Measurements from ENCODE around the gene BMPER.

The BMPER gene

GRCh38 chr7:34026481-34027190 is 121.3 kb downstream of the BMPER start:
- no peak for DNase-seq (ENCODE audit: low read depth)

DNA sequence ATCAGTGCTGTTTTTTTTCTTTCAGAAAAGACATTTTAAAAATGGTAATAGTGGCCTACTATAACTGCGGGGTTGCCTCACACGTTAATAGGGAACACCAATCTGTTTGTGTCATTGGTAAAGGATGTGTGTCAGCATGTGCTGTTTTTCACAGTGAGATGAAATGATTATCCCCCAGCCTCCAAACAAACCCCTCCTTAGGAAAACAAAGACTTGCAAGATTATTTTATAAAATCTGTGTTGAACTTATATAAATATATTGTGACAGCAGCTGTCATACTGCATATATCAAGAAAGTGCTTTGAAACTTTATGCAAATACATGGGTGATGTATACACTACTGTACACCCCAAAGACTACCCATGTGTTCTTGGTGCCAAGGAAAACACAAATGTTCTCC is 125.8 kb downstream of the BMPER start:
- no peak for DNase-seq (ENCODE audit: low read depth)

GRCh38 chr7:34034728-34035127 is 129.4 kb downstream of the BMPER start:
- DNase-seq (ENCODE audit: low read depth): no peak

DNA sequence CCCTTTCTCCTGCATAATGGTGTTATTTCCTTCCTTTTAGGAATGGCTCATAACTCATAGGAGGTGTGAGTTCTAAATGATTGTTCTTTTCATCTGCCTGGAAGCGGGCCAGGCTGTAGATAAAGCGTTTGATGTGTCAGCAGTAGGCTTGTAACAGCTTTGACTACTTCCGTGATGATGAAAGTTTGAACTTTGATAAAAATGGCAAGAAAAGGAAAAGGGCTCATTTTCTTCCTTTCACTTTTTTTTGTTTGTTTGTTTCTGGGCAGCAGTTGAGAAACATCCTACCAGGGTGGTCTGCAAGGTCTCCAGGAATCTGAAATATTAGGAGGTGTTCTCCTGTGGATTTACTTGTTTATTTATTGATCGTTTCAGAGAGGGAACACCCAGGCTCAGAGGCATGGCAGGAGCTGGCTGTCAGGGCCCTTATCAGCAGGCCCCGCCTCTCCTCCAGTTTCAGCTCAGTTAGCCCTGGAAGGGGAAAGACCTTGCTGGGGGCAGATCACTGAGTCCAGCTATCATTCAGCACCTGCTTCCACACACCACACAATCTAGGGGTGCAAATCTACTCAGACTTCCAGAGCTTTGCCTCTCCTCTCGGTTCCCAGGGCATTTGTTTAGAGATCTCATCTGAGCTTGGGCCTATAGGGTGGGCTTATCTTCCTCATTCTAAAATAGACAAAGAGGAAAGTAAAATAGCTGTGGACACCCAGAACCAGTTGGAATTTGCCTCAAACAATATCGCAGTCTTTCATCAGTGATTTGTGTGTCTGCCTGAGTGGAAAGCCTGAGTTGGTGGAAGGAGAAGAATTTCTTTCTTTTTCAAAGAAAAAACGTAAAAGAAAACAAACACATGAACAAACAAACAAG is 130.9 kb downstream of the BMPER start:
- no peak for DNase-seq (ENCODE audit: low read depth)

- no peak for DNase-seq (ENCODE audit: low read depth)
These were observed 131.8 kb downstream of the BMPER start for GRCh38 chr7:34036972-34037792.

- DNase-seq (ENCODE audit: low read depth): no peak
These were observed 133.6 kb downstream of the BMPER start for GRCh38 chr7:34038816-34039470.

DNA sequence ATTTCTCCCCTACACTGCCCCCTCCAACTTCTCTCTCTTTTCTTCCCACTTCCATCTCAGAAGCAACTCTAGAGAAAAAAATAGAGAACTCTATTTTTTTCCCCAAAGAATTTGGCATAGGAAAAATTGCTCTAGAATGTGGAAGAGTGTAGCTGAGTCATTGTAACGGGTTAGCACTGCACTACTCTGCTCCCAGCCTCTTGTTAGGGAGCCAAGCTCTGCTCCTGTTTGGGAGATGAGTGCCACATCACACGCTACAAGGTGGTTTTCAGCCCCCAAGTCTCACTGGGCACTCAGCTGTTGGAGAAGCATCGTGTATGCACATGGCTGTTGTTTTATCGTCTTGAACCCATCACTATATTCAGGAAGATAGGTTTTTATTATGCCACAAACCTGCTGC is 136.4 kb downstream of the BMPER start:
- no peak for DNase-seq (ENCODE audit: low read depth)

DNA sequence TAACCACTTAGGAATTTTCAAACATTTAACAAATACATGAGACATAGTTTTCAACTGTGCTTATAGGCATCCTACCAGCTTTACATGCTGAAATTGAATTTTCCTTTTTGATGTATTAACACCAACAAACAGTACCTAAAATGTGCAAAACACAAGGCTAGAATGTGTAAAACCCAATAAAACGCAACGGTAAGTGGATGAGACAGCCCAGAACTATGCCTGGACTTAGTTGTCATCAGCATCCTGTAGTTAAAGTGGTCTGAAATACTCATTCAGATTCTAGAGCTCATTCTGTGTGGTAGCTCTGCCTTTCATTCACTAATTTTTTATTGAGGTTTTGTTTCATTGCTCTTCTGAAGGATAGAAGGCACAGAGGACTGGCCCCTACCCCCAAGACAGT is 137.1 kb downstream of the BMPER start:
- DNase-seq (ENCODE audit: low read depth): no peak

DNA sequence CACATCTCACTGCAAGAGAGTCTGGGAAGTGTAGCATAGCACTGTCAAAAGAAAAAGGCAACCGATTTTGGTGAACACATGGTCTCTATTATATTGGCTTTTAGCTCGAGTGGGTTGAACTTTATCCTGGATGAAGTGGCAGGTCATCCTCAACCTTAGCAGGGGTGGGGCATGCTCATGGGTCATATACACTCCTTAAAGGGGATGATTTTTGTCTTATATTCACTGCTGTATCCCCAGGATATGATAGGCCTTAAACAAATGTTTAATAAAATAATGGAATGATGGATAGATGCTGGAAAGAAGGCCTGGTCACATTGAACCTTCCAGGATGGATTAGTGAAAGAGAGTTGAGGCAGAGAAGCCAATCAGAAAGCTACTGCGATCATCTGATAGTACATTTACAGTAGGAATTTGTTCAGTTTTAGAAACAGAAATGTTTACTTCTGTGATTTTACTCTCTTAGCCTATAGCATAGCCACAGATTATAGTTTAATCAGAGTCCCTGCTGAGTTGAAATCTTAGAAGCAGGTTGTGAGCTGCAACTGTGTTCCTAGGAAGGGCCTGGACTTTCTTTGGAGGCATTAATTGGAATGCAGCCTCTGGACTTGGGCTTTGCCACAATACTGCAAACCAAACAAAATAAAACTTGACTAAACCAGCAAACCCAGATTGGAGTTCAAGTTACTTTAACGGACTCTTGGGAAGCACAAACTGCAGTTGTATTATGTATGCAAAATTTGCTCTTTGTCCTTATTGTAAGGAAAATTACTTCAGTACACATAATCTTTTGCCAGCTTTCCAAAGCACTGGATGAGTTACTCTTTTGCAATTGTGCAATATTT is 138.3 kb downstream of the BMPER start:
- DNase-seq (ENCODE audit: low read depth): peak; percentile 45

DNA sequence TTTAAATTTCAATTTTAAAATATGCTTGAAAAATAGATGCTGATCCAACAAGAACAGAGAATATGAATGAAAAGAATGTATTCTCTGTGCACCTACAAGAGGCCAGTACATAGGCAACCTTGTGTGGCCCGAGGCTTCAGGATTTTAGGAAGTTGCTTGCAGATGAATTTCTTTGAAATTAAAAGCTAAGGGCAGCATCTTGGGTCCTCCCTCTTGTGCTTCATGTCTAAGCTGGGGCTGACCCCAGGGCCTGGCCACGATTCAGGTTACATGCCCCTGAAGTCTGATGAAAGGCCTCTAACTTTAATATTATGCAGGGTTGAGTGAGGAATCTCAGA is 138.9 kb downstream of the BMPER start:
- no peak for DNase-seq (ENCODE audit: low read depth)

GRCh38 chr7:34044734-34045353 is 139.5 kb downstream of the BMPER start:
- no peak for DNase-seq (ENCODE audit: low read depth)

DNA sequence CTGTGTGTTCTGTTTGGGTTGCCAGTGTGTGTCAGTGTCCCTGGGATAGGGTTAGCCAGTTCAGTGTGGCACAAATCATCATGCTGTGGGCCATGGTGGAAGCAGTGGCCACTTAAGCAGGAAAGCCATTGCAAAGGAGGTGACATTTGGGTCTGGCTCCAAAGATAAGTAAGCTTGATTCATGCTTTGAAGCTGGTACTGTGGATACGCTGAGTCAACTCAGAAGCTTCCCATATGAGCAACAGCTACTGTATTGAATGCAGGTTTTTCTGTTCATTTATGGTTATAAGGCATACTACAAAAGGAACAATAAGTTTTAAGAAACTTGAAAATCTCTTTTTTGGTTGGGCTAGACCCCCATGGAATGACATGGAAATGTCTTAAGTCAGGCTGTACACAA is 143.1 kb downstream of the BMPER start:
- DNase-seq (ENCODE audit: low read depth): no peak

DNA sequence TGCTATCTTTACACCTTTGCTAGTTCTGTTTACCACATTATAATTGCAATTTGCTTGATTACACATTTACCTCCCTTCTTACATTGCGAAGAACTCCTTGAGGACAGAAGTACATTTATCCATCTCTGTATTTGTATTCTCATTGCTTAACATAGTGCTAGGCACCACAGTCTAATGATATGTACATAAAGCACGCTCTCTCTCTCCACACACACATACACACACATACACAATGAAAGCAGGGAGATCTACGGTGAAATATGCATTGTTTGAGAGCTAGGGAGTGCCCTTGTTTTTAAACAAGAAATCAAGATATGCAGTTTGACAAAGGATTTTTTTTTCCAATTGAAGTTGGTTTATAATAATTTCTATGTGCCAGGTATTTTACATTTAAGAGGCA is 148.7 kb downstream of the BMPER start:
- DNase-seq (ENCODE audit: low read depth): no peak

DNA sequence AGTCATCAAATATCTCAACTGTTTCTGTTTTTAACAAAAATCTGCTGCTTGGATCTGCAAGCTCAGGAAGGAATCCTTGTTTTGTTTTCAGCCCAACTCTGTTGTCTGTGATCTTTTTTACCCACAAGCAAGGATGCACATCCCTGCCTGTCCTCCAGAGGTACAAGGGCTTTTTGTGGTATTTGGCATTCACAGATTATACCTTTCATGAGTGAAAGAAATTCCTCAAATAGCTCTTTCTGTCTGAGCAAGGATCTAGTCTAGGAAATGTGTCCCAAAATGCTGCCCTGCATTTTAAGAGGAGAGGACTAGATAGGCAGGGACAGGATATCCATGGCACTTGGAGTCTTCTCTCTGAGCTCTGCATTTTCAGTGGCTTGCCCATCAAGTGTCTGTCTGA is 151.8 kb downstream of the BMPER start:
- no peak for DNase-seq (ENCODE audit: low read depth)

DNA sequence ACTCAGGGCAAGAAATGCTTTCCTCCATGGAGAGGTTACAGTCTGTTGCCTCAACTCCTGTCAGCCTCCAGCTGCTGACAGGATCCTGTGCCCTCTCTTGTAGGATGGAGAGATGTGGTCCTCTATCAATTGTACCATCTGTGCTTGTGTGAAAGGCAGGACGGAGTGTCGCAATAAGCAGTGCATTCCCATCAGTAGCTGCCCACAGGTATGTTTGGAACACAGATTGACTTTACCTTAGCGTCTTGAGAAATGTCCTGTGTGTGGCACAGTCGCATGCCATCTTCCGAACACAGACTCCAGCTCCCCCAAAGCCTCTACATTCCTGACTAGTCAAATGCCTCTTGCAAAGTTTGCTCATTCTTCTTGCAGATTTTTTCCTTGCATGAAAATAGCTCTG is 152.6 kb downstream of the BMPER start:
- DNase-seq (ENCODE audit: low read depth): no peak

DNA sequence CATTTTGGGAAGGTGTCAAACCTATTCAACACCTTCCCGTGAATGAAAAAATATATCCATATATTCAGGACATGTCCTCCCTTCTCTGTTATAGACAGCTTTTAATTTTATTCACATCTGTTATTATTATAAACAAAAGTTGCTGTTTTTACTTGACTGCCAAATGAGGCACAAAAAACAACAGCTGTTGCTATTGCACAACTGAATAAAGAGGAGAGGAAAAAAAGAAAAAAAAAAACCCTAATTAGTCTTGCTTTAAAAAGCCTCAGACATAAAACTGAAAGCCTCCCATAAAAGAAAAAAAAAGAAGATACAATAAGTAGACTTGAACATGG is 153.4 kb downstream of the BMPER start:
- DNase-seq (ENCODE audit: low read depth): no peak

- DNase-seq (ENCODE audit: low read depth): peak; percentile 51
These were observed 153.9 kb downstream of the BMPER start for GRCh38 chr7:34059136-34059828.

- peak; percentile 64 for DNase-seq (ENCODE audit: low read depth)
These were observed 155.0 kb downstream of the BMPER start for GRCh38 chr7:34060196-34060947.

- DNase-seq (ENCODE audit: low read depth): peak; percentile 40
These were observed 155.8 kb downstream of the BMPER start for GRCh38 chr7:34061149-34061548.

DNA sequence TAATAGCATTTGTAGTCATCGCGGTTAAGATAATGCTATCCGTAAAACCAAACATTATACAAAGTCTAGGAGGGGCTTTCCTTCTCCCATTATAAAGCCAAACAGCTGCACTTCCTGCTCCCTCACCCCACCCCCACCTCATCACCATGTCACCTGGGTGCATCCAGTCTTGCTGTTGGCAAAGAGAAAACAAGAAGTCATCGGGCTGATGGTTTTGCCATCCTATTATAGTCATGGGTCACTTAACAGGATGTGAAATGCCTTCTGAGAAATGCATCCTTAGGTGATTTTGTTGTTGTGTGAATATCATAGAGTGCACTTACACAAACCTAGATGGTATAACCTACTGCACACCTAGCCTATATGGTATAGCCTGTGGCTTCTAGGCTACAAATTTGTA is 157.0 kb downstream of the BMPER start:
- no peak for DNase-seq (ENCODE audit: low read depth)

Measured in fibroblast of the conjunctiva (primary cell).